H1 (cell line): ENCODE results near the gene CYB561A3. TPM values are rescaled to one million over a fixed set of nuclear protein-coding genes. Genes with fewer than 3 reads are reported as not detected.

Source experiments
- CTCF ChIA-PET: fragments of 300-600 bp; sonication (Branson Sonifier 250); formaldehyde crosslinking; loops from one replicate; lab custom pipeline; 2021; ENCODE audit not compliant: partially characterized antibody; lab: Charles Lee
- POLR2A ChIA-PET: fragments of 300-600 bp; sonication (Branson Sonifier 250); formaldehyde crosslinking; loops from one replicate; lab custom pipeline; 2021; ENCODE audit warnings: inconsistent platforms; ENCODE audit not compliant: partially characterized antibody; lab: Charles Lee
- DNase-seq, 2 experiments: peaks; one replicate each; pipeline versions ENCODE4 v3.0.0 to v3.0.0-alpha.2; 2010 to 2022; ENCODE audit warnings: low spot score in 2 of 2, low read depth in 1 of 2, mixed read lengths in 1 of 2
- FAIRE-seq: peaks from 2 replicates; lab custom pipeline; 2011; peaks lifted over from hg19 to GRCh38; lab: Jason Lieb, UNC
- H2AFZ ChIP-seq: 2 replicates; pipeline ENCODE4 v1.8.1; 2012; ENCODE audit warnings: low read length, inconsistent platforms
- H2AK5ac ChIP-seq: 2 replicates; pipeline ENCODE4 v1.6.1; 2013; ENCODE audit warnings: low read depth, low read length
- H2BK120ac ChIP-seq: replicated peaks from 2 replicates; pipeline ENCODE3; 2013; ENCODE audit warnings: low read depth, low read length, inconsistent platforms
- H2BK12ac ChIP-seq: 2 replicates; pipeline ENCODE4 v1.6.1; 2013; ENCODE audit warnings: low read depth, low read length
- H2BK15ac ChIP-seq: 2 replicates; pipeline ENCODE4 v1.6.1; 2013; ENCODE audit warnings: low read length
- H2BK20ac ChIP-seq: 2 replicates; pipeline ENCODE4 v1.6.1; 2013; ENCODE audit warnings: low read length
- H2BK5ac ChIP-seq: 2 replicates; pipeline ENCODE4 v1.6.1; 2013; ENCODE audit warnings: low read depth, low read length
- H3K14ac ChIP-seq: 2 replicates; pipeline ENCODE4 v1.6.1; 2013; ENCODE audit warnings: inconsistent platforms; ENCODE audit not compliant: insufficient read length
- H3K18ac ChIP-seq: 2 replicates; pipeline ENCODE4 v1.6.1; 2013; ENCODE audit warnings: low read length; ENCODE audit errors: extremely low read depth
- H3K23ac ChIP-seq: 2 replicates; pipeline ENCODE4 v1.6.1; 2013; ENCODE audit warnings: inconsistent platforms; ENCODE audit not compliant: insufficient read length
- H3K23me2 ChIP-seq: 2 replicates; pipeline ENCODE4 v1.6.1; 2013; ENCODE audit warnings: low read depth, low read length
- H3K27ac ChIP-seq: 2 replicates; pipeline ENCODE4 v1.6.1; 2011; ENCODE audit warnings: low read depth, low read length, inconsistent platforms
- H3K27me3 ChIP-seq, 4 experiments: replicated peaks in 1 of 4; 1 replicate in 1 of 4; 2 replicates in 3 of 4; pipeline versions ENCODE4 v1.6.1 to v1.8.1; 2011 to 2013; ENCODE audit warnings: low read length in 3 of 4, mild to moderate bottlenecking in 3 of 4, inconsistent platforms in 2 of 4, mixed read lengths in 2 of 4, moderate library complexity in 1 of 4; ENCODE audit not compliant: control insufficient read depth in 3 of 4, insufficient read depth in 3 of 4; ENCODE audit errors: extremely low read depth in 1 of 4
- H3K36me3 ChIP-seq, 4 experiments: 2 replicates each; pipeline versions ENCODE4 v1.6.1 to v1.8.1; 2011 to 2013; ENCODE audit warnings: mild to moderate bottlenecking in 4 of 4, low read length in 3 of 4, moderate library complexity in 2 of 4, control low read depth in 1 of 4, inconsistent platforms in 1 of 4; ENCODE audit not compliant: insufficient read depth in 4 of 4, control insufficient read depth in 2 of 4
- H3K4ac ChIP-seq: replicated peaks from 2 replicates; pipeline ENCODE3; 2013; ENCODE audit warnings: low read length, low read depth, mixed read lengths, inconsistent platforms; ENCODE audit not compliant: insufficient read length
- H3K4me1 ChIP-seq, 4 experiments: replicated peaks in 1 of 4; 1 replicate in 1 of 4; 2 replicates in 3 of 4; pipeline versions ENCODE4 v1.6.1 to v1.8.1; 2011 to 2013; ENCODE audit warnings: low read length in 3 of 4, inconsistent platforms in 2 of 4, mixed read lengths in 1 of 4; ENCODE audit not compliant: insufficient read depth in 4 of 4, control insufficient read depth in 3 of 4
- H3K4me2 ChIP-seq, 2 experiments: 2 replicates each; pipeline versions ENCODE4 v1.6.1 to v1.8.1; 2011 to 2013; ENCODE audit warnings: low read depth in 2 of 2, low read length in 2 of 2, control low read depth in 1 of 2, inconsistent platforms in 1 of 2, mild to moderate bottlenecking in 1 of 2; ENCODE audit not compliant: insufficient read depth in 1 of 2
- H3K4me3 ChIP-seq, 4 experiments: fragments of 200-600, 300-600 bp in 1 of 4; sonication (generic), shearing (Covaris generic), sonication (Bioruptor Twin) in 1 of 4; 2 replicates each; pipeline versions ENCODE4 v1.5.1 to v1.8.1; 2011 to 2016; ENCODE audit warnings: low read length in 4 of 4, low read depth in 3 of 4, control low read depth in 2 of 4, inconsistent platforms in 2 of 4, mild to moderate bottlenecking in 2 of 4, mixed read lengths in 1 of 4, moderate library complexity in 1 of 4; ENCODE audit not compliant: insufficient read depth in 2 of 4; ENCODE audit errors: extremely low read depth in 1 of 4
- H3K56ac ChIP-seq: replicated peaks from 2 replicates; pipeline ENCODE3; 2013; ENCODE audit warnings: low read depth, mild to moderate bottlenecking, mixed read lengths, low read length, inconsistent platforms; ENCODE audit not compliant: insufficient read length
- H3K79me1 ChIP-seq: 2 replicates; pipeline ENCODE4 v1.6.1; 2013; ENCODE audit warnings: low read depth, low read length, control low read depth
- H3K79me2 ChIP-seq, 2 experiments: 2 replicates each; pipeline versions ENCODE4 v1.6.1 to v1.8.1; 2012 to 2013; ENCODE audit warnings: low read length in 2 of 2, mild to moderate bottlenecking in 2 of 2, inconsistent platforms in 1 of 2; ENCODE audit not compliant: insufficient read depth in 2 of 2, control insufficient read depth in 1 of 2
- H3K9ac ChIP-seq, 4 experiments: replicated peaks in 1 of 4; 1 replicate in 1 of 4; 2 replicates in 3 of 4; pipeline versions ENCODE4 v1.6.1 to v1.8.1; 2011 to 2013; ENCODE audit warnings: low read depth in 3 of 4, low read length in 3 of 4, control low read depth in 2 of 4, mild to moderate bottlenecking in 2 of 4, moderate library complexity in 2 of 4, inconsistent platforms in 1 of 4; ENCODE audit errors: extremely low read depth in 1 of 4
- H3K9me3 ChIP-seq, 2 experiments: 2 replicates each; pipeline versions ENCODE4 v1.6.1 to v1.8.1; 2012 to 2013; ENCODE audit warnings: mild to moderate bottlenecking in 2 of 2, moderate library complexity in 2 of 2, control low read depth in 1 of 2, inconsistent platforms in 1 of 2, low read depth in 1 of 2, low read length in 1 of 2, mixed read lengths in 1 of 2; ENCODE audit not compliant: insufficient read depth in 2 of 2
- H4K20me1 ChIP-seq, 2 experiments: replicated peaks in 1 of 2; 2 replicates each; pipeline versions ENCODE3 to v1.8.1; 2011 to 2013; ENCODE audit warnings: inconsistent platforms in 2 of 2, low read length in 2 of 2, mild to moderate bottlenecking in 1 of 2; ENCODE audit not compliant: insufficient read depth in 2 of 2, control insufficient read depth in 1 of 2
- H4K5ac ChIP-seq: 2 replicates; pipeline ENCODE4 v1.6.1; 2013; ENCODE audit warnings: low read length, low read depth, mixed read lengths, inconsistent platforms; ENCODE audit not compliant: insufficient read length
- H4K8ac ChIP-seq: 2 replicates; pipeline ENCODE4 v1.8.0; 2013; ENCODE audit warnings: mild to moderate bottlenecking, moderate library complexity, low read length, inconsistent platforms; ENCODE audit not compliant: insufficient read depth; ENCODE audit errors: extremely low read depth
- H4K91ac ChIP-seq: replicated peaks from 2 replicates; pipeline ENCODE3; 2013; ENCODE audit warnings: low read length, mixed read lengths, inconsistent platforms; ENCODE audit not compliant: insufficient read length
- ASH2L ChIP-seq: fragments of 200-600, 300-600 bp; sonication (generic); IDR thresholded peaks from one replicate; pipeline ENCODE4 v1.7.1; 2017; ENCODE audit warnings: low read length
- BCL11A ChIP-seq, 2 experiments: IDR thresholded peaks; one replicate each; pipeline ENCODE4 v1.6.1; 2011; ENCODE audit warnings: low read depth in 2 of 2, low read length in 2 of 2, mild to moderate bottlenecking in 2 of 2
- CHD2 ChIP-seq: IDR thresholded peaks from 2 replicates; pipeline ENCODE4 v1.6.1; 2012; ENCODE audit warnings: low read length, improper control_type of control experiment
- EZH2 ChIP-seq: fragments of 200-600 bp; sonication (generic); IDR thresholded peaks from 2 replicates; pipeline ENCODE4 v1.7.1; 2012; ENCODE audit warnings: low read depth, mild to moderate bottlenecking, moderate library complexity, low read length, inconsistent platforms; ENCODE audit not compliant: severe bottlenecking
- GTF2F1 ChIP-seq: IDR thresholded peaks from 2 replicates; pipeline ENCODE4 v1.6.1; 2012; ENCODE audit warnings: low read depth, low read length, improper control_type of control experiment, borderline replicate concordance
- JUN ChIP-seq: IDR thresholded peaks from 2 replicates; pipeline ENCODE4 v1.6.1; 2011; ENCODE audit warnings: low read depth, mild to moderate bottlenecking, improper control_type of control experiment, low read length
- JUND ChIP-seq: IDR thresholded peaks from 2 replicates; pipeline ENCODE4 v1.6.1; 2011; ENCODE audit warnings: mild to moderate bottlenecking, improper control_type of control experiment, low read length
- MAFK ChIP-seq: IDR thresholded peaks from 2 replicates; pipeline ENCODE4 v1.6.1; 2012; ENCODE audit warnings: low read depth, mild to moderate bottlenecking, improper control_type of control experiment, low read length
- NANOG ChIP-seq: IDR thresholded peaks from 2 replicates; pipeline ENCODE4 v1.6.1; 2011; ENCODE audit warnings: low read length, low read depth, mild to moderate bottlenecking, inconsistent platforms; ENCODE audit not compliant: insufficient read depth, poor library complexity, severe bottlenecking
- POLR2AphosphoS5 ChIP-seq: IDR thresholded peaks from 2 replicates; pipeline ENCODE4 v1.6.1; 2011; ENCODE audit warnings: low read depth, low read length
- RFX5 ChIP-seq: IDR thresholded peaks from 2 replicates; pipeline ENCODE4 v1.6.1; 2011; ENCODE audit warnings: low read depth, low read length, improper control_type of control experiment, borderline replicate concordance
- SIX5 ChIP-seq: IDR thresholded peaks from 2 replicates; pipeline ENCODE4 v1.6.1; 2011; ENCODE audit warnings: mild to moderate bottlenecking, low read depth, low read length
- SP2 ChIP-seq: IDR thresholded peaks from 2 replicates; pipeline ENCODE4 v1.6.1; 2012; ENCODE audit warnings: mild to moderate bottlenecking, low read length, inconsistent platforms
- SRF ChIP-seq: IDR thresholded peaks from 2 replicates; pipeline ENCODE4 v1.6.1; 2011; ENCODE audit warnings: mild to moderate bottlenecking, low read depth, low read length, moderate library complexity
- ZNF274 ChIP-seq: IDR thresholded peaks from 2 replicates; pipeline ENCODE4 v1.7.0; 2012; ENCODE audit warnings: low read length, borderline replicate concordance; ENCODE audit errors: extremely low read depth
- WGBS, 2 experiments: shearing (Covaris generic) in 1 of 2; methylation state at CpG; one replicate each; pipeline versions ENCODE4 v1.1.6 to v1.1.7; 2013 to 2015; ENCODE audit warnings: low lambda C conversion rate in 2 of 2, mixed read lengths in 2 of 2, inconsistent platforms in 1 of 2, low coverage in 1 of 2, missing lambda C conversion rate in 1 of 2; ENCODE audit not compliant: insufficient replicate concordance in 2 of 2, insufficient coverage in 1 of 2, insufficient read length in 1 of 2; ENCODE audit errors: extremely low coverage in 1 of 2, missing lambda C conversion rate in 1 of 2; 5-methylcytosine and 5-hydroxymethylcytosine counted together
- polyA plus RNA-seq, 7 experiments: library from polyadenylated mRNA; depleted of rRNA in 3 of 7; stranded (reverse) in 5 of 7; unstranded in 2 of 7; fragments of >200 nt in 5 of 7; fragments of 200-250 nt in 2 of 7; gene quantifications; 1 replicate in 5 of 7; 2 replicates in 1 of 7; 4 replicates in 1 of 7; pipeline versions ENCODE4 v1.2.1 to v1.2.3, GENCODE V29; 2011 to 2013; ENCODE audit warnings: missing spikeins in 2 of 7, mixed read lengths in 2 of 7
- total RNA-seq: library from RNA; stranded (reverse); fragmentation: NEBNext Ultra II Directional; extraction: Animal tissue kit (Norgen Biotek cat#: 25700); gene quantifications from 2 replicates; pipeline ENCODE4 v1.2.1, GENCODE V29; 2021

CYB561A3 gene
- total and polyA plus RNA-seq, 2 of the 8 experiments (the other 6 are each of a cell fraction or from before 2014, with no cell fraction given), result 29.6 to 41.2 TPM

DNA sequence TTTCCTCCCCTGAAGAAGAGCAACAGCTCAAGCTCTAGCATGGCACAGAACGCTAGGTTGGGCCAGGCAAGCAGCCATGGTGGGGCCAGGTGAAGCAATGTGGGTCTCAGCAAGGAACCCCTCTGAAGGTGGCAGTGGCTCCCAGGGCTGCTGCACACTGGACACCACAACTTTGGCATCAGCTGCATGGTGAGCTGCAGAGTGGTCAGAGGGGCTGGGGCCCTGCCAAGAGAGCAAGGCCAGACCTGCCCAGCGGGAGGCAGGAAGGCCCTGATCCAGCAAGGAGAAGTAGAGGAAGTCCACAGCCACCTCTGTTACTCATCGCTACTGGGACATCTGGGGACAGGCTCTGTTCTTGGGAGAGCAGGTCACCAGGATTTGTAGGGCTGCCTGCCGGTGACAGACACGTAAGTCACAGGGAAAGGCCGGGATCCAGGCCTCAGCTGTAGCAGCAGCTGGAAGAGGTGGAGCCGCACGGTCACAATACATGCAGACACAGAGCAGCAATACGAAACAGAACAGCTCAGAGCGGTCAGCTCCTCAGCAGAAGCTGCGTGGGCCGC lies 12.4 kb downstream of the CYB561A3 start:
- Histone ChIP-seq H3K27ac (no peak overlapping the region), H3K18ac (no peak overlapping the region), H2BK120ac (no peak overlapping the region), H2AFZ (no peak overlapping the region), H2AK5ac (no peak overlapping the region), H3K9me3 (no peaks in the 10 kb centered on the region), H3K79me1 (no peaks in the 10 kb centered on the region; the same call in 1 of the 2 replicates), H2BK12ac (no peak overlapping the region), H4K91ac (no peak overlapping the region), H3K4ac (no peak overlapping the region), H4K5ac (no peak overlapping the region), H2BK15ac (no peak overlapping the region), H3K23ac (no peak overlapping the region), H3K27me3 (no peaks in the 10 kb centered on the region), H3K4me1 (no peaks in the 10 kb centered on the region), H3K36me3 (peaks cover 0 to 13% (median 8%) of the 10 kb centered on the region in 4 experiments; a peak in 6 of 8 replicates), H4K20me1 (peaks cover 0 to 8% of the 10 kb centered on the region in 2 experiments), H3K4me2 (no peak overlapping the region), H3K23me2 (no peaks in the 10 kb centered on the region), H3K14ac (no peak overlapping the region), H2BK5ac (no peak overlapping the region), H3K4me3 (no peak overlapping the region), H3K79me2 (no peaks in the 10 kb centered on the region), H3K9ac (no peak overlapping the region), H2BK20ac (no peak overlapping the region), H3K56ac (no peak overlapping the region), H4K8ac (no peak overlapping the region)
- FAIRE-seq (no peak), DNase-seq (no peak)
- POLR2A ChIA-PET, result interaction anchor here (2.0 to 39.7 kb wide), 3 partner anchors 13 to 55 kb away, joined by 10 to 1106 read pairs (median 61); partner anchors contain the start of genes CYB561A3, DDB1, TKFC and TMEM138
- CTCF ChIA-PET, result interaction anchor here (0.9 to 7.1 kb wide), 9 partner anchors 9 to 95 kb away, joined by 3 to 80 read pairs (median 6); partner anchors contain the start of genes TMEM138 and TMEM216
- WGBS, 2 experiments, result 91% methylated on average over 12 of the region's 12 CpGs; no CpG with 5 or more reads in 1 of the 2 experiments
- TF ChIP-seq CHD2 (no peak), EZH2 (no peak), ZNF274 (no peak), RFX5 (no peak), BCL11A (IDR thresholded peaks at IDR 0.05; ENCODE audit: low read depth in 2 of 2, low read length in 2 of 2) (no peak), SP2 (no peak), SRF (no peak), JUN (no peak), SIX5 (no peak), NANOG (no peak), POLR2AphosphoS5 (no peak), ASH2L (no peak), MAFK (no peak), GTF2F1 (no peak), JUND (no peak)
